K562 (cell line): Measurements from ENCODE around the gene ZBTB2.

Experiments used
- CSDE1 ChIP-seq, 2 experiments: fragments of 450-650 bp; IDR thresholded peaks; 2 replicates each; pipeline ENCODE4 v1.6.1; 2016; ENCODE audit warnings: mild to moderate bottlenecking in 1 of 2
- CTCF ChIP-seq, 3 experiments: IDR thresholded peaks in 2 of 3; conservative IDR thresholded peaks in 1 of 3; 2 replicates each; pipeline ENCODE4 v1.5.1; 2011 to 2012; ENCODE audit warnings: low read length in 3 of 3, mild to moderate bottlenecking in 3 of 3, control low read depth in 2 of 3, improper control_type of control experiment in 1 of 3, inconsistent platforms in 1 of 3, low read depth in 1 of 3, mixed read lengths in 1 of 3, moderate library complexity in 1 of 3; ENCODE audit not compliant: insufficient read depth in 2 of 3
- E2F5 ChIP-seq: sonication (generic); formaldehyde crosslinking; IDR thresholded peaks from 2 replicates; pipeline ENCODE4 v1.8.0; 2022; ENCODE audit warnings: mild to moderate bottlenecking, missing genetic modification reagents
- ESRRA ChIP-seq: fragments of 450-650 bp; IDR thresholded peaks from 2 replicates; pipeline ENCODE4 v1.6.1; 2014; ENCODE audit warnings: low read depth, mild to moderate bottlenecking, moderate library complexity, borderline replicate concordance
- MYC ChIP-seq, 2 experiments: fragments of 250-450 bp in 1 of 2; sonication (Bioruptor Pico) in 1 of 2; IDR thresholded peaks; 2 replicates each; pipeline versions ENCODE4 v1.5.1 to v1.6.1; 2012 to 2021; ENCODE audit warnings: low read depth in 2 of 2, borderline replicate concordance in 1 of 2, improper control_type of control experiment in 1 of 2, low read length in 1 of 2, mild to moderate bottlenecking in 1 of 2, moderate library complexity in 1 of 2
- TFE3 ChIP-seq: fragments of 450-650 bp; formaldehyde crosslinking; IDR thresholded peaks from 2 replicates; pipeline ENCODE4 v1.4.0; 2020; ENCODE audit warnings: mild to moderate bottlenecking, mixed read lengths
- ZNF512 ChIP-seq: IDR thresholded peaks from 2 replicates; pipeline ENCODE4 v1.6.1; 2016; ENCODE audit warnings: missing genetic modification characterization, missing compliant biosample characterization

GRCh38 chr6:151389618-151390275 is 1.6 kb downstream of the ZBTB2 start:
- TF ChIP-seq CSDE1 (IDR thresholded peaks at IDR 0.05) = no peak
- peak in 1 of 3 experiments; percentile 4; a peak in 1 of 6 replicates for TF ChIP-seq CTCF (IDR thresholded peaks at IDR 0.05 in 2 of 3, conservative IDR thresholded peaks at IDR 0.05 in 1 of 3; ENCODE audit: insufficient read depth in 2 of 3, low read depth in 1 of 3, low read length in 3 of 3)
- no peak; the same call in 1 of the 2 replicates for TF ChIP-seq ESRRA
- TF ChIP-seq E2F5 (CRISPR knock-in tag) = no peak
- TF ChIP-seq TFE3 (CRISPR knock-in tag) = no peak
- TF ChIP-seq MYC (IDR thresholded peaks at IDR 0.05; ENCODE audit: low read depth, low read length) = peak; percentile 72; the same call in 1 of the 2 replicates
- peak; percentile 59; the same call in 1 of the 2 replicates for TF ChIP-seq MYC (CRISPR knock-in tag; IDR thresholded peaks at IDR 0.05; ENCODE audit: borderline replicate concordance, low read depth)
- no peak for TF ChIP-seq ZNF512 (tag)
